GM12891 (cell line): Measurements from ENCODE around the gene SLC4A4.

Experiments used
- POLR2A ChIP-seq: IDR thresholded peaks from 2 replicates; pipeline ENCODE4 v1.6.1; 2011; ENCODE audit warnings: low read depth, low read length, control low read depth
- POLR2AphosphoS5 ChIP-seq: IDR thresholded peaks from 2 replicates; pipeline ENCODE4 v1.6.1; 2011; ENCODE audit warnings: low read depth, low read length, control low read depth
- SPI1 ChIP-seq: IDR thresholded peaks from 2 replicates; pipeline ENCODE4 v1.6.1; 2011; ENCODE audit warnings: low read depth, low read length, control low read depth
- TAF1 ChIP-seq: IDR thresholded peaks from 2 replicates; pipeline ENCODE4 v1.6.1; 2011; ENCODE audit warnings: low read depth, low read length, control low read depth

DNA sequence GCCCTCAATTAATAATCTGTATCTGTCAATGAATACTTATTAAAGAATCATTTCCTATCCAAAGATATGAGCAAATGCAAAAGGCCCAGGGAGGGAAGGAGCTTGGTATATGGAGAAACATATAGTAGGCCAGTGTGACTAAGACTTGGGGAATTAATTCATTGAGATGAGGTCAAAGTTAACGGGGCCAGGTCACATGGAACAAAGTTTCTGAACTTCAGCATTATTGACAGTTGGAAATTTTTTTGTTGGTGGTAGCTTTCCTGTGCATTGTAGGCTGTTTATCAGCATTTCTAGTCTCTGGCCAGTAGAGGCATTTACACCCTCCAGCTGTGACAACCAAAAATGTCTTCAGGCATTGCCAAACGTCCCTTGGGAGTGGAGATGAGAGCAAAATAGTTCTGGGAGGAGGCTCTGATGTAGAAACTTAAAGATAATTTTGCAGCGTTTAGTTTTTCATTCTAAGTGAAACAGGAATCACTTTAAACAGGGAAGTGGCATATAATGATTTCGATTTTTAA, 202.0 kb downstream of the SLC4A4 start:
- TF ChIP-seq POLR2A (no peak), POLR2AphosphoS5 (no peak), TAF1 (no peak), SPI1 (no peak)
